HG03469 (cell line): ENCODE measurements around the gene GPR146.

Experiments used
- ATAC-seq: cut with Tn5 transposase; IDR thresholded peaks from one replicate; pipeline ENCODE4 v1.9.1; 2021; ENCODE audit warnings: mild to moderate bottlenecking, moderate library complexity, moderate number of reproducible peaks; ENCODE audit not compliant: unreplicated experiment

The GPR146 gene

GRCh38 chr7:1103789-1104515 lies 59.6 kb downstream of the GPR146 start:
- no peak for ATAC-seq

DNA sequence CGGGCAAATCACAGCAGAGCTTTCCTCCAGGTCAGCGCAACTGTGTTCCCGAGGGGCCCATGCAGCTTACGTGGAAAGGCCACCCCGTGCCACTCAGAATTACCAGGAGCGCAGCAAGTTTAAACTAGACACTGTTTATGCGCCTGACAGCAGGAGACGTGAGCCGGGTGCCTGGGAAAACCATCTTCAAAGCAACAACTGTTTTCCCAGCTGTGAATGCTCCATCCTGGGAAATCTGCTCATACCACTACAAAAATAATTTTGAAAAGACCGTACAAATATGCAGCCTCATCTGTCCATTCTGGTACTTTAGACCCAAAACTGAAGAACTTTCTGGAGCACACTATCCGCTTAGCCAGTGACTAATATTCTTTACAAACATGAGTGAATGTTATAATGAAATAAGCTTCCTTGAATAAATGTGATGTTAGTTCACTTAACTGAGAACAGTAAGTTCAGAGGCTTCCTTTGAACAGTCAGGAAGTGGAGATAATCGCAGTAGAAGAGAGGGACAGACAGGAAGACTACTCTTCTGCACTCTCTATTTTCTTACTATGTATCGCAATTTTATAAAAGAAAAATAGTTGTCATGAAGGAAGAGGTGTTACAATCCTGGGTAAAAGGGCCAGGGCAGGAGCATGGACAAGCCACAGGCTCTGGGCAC lies 60.3 kb downstream of the GPR146 start:
- no peak for ATAC-seq

- no peak for ATAC-seq
Observed at GRCh38 chr7:1105189-1105588, 60.8 kb downstream of the GPR146 start.

DNA sequence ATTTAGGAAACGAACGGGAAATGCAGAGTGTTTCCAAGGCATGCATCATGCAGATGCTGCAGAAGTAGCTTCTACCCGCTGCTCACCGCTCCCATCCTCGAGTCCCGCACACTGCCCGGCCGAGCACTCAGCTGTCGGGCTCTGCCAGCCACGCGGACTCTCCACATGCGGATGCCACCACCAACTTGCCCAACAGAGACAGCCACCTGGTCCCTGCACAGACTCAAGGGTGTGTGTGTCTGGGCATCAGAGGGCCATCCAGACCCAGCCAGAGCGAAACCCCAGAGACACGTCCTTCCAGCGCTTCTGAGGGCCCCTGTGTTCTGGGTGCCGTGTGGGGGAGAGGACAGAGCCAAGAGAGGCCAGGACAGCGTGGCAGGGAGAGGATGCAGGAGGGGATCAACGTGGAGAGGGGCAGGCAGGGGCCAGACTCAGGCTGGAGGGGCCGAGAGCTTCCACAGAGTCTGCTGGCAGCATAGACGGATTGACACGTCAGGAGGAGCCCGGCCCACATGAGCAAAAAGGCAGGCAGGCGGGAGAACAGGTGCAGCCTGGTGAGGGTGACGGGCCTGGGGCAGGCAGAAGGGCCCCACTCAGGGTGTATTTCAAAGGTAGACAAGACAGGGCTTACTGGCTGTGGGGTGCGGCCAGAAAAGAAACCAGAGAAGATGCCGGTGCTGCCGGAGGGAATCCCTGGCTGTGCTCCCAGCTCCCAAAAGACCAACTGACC lies 61.9 kb downstream of the GPR146 start:
- no peak for ATAC-seq

- no peak for ATAC-seq
Observed at GRCh38 chr7:1106793-1107421, 62.6 kb downstream of the GPR146 start.

DNA sequence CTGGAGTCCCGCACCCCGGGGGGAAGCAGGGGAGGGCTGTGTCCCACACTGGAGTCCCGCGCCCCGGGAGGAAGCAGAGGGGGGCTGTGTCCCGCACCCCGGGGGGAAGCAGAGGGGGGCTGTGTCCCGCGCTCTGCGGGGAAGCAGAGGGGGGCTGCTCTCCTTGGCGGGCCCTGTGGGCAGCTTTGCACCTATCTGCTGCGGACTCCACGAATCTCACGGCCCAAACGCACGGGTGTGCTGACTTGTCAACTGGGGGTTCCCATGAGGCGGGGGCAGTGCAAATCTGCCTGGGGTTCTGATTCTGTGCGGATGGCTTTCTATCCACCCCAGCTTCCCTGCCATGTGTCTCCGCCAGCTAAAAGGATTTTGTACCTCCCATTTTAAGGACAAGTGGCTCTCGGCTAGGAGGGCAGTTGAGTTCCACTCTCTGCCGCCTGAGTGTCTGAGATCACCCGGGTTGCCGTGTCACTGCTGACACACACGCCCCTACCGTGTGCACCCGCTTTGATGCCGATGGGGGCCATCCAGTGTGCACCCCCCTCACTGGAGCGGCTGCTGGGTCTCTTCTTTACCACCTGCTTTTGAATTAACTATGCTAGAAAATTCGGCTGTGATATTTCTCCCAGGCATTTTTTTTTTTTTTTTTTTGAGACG lies 64.0 kb downstream of the GPR146 start:
- no peak for ATAC-seq
